Measurements from ENCODE around the gene CHST15.

The CHST15 gene

GRCh38 chr10:124109261-124109660 is 15.9 kb upstream of the CHST15 start:
- no peak overlapping the region for H3K27ac ChIP-seq
- peaks cover 0 to 23% (median 20%) of the 10 kb centered on the region in 4 donors for H3K4me1 ChIP-seq
- H3K9me3 ChIP-seq: no peaks in the 10 kb centered on the region
- H3K36me3 ChIP-seq: no peaks in the 10 kb centered on the region
- H3K4me3 ChIP-seq: no peak overlapping the region
- no peak for DNase-seq
- TF ChIP-seq CTCF (IDR thresholded peaks at IDR 0.05): no peak
- H3K27me3 ChIP-seq: no peaks in the 10 kb centered on the region
- intact Hi-C loops (cut with DNase I; ENCODE audit: low total_unique reads): no loop called here

GRCh38 chr10:124107072-124107471 is 13.7 kb upstream of the CHST15 start:
- no peaks in the 10 kb centered on the region for H3K36me3 ChIP-seq
- intact Hi-C loops (cut with DNase I; ENCODE audit: low total_unique reads): no loop called here
- TF ChIP-seq CTCF (IDR thresholded peaks at IDR 0.05): no peak
- peaks cover 0 to 23% (median 20%) of the 10 kb centered on the region in 4 donors for H3K4me1 ChIP-seq
- no peaks in the 10 kb centered on the region for H3K9me3 ChIP-seq
- no peak for DNase-seq
- H3K4me3 ChIP-seq: no peak overlapping the region
- H3K27me3 ChIP-seq: no peaks in the 10 kb centered on the region
- H3K27ac ChIP-seq: peak overlapping the region; percentile 66 to 68

DNA sequence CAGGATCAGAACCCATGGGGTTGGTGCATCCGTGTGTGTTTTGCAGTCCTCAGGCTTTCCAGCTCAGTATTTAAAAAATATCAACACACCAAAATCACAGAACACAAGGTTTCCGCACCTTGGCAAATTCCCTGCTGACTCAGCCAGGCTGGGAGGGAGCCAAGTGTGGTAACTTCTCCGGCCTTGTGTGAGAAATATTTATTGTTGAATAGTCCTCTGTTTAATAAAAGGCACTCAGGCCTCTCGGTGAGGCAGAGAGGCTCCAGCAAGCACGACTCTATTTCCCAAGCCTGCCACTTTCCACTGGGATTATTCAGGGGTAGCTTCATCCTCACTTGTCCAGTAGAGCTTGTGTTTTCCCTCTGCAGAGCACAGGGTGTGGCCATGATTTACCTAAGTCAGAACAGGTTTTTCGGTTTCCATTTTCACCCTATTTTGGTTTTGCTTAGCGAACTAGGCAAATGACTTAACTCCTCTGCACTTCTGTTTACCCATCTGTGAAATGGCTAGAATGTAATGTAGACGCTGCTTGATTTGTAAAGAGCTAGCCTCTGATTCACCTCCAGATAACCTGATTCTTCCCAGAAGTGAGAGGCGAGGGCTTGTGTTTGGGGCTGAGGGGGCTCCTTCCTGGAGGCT is 13.0 kb upstream of the CHST15 start:
- peak; percentile 78 to 91 for DNase-seq
- H3K36me3 ChIP-seq: no peaks in the 10 kb centered on the region
- peak overlapping the region; percentile 66 to 68 for H3K27ac ChIP-seq
- H3K4me1 ChIP-seq: peaks cover 0 to 23% (median 20%) of the 10 kb centered on the region in 4 donors
- intact Hi-C loops (cut with DNase I; ENCODE audit: low total_unique reads): no loop called here
- H3K4me3 ChIP-seq: no peak overlapping the region
- no peaks in the 10 kb centered on the region for H3K9me3 ChIP-seq
- no peaks in the 10 kb centered on the region for H3K27me3 ChIP-seq
- no peak for TF ChIP-seq CTCF (IDR thresholded peaks at IDR 0.05)

- TF ChIP-seq CTCF (IDR thresholded peaks at IDR 0.05): no peak
- no peaks in the 10 kb centered on the region for H3K27me3 ChIP-seq
- no peaks in the 10 kb centered on the region for H3K9me3 ChIP-seq
- intact Hi-C loops (cut with DNase I; ENCODE audit: low total_unique reads): no loop called here
- no peak for DNase-seq
- H3K27ac ChIP-seq: peak overlapping the region; percentile 66 to 68
- peaks cover 0 to 23% (median 20%) of the 10 kb centered on the region in 4 donors for H3K4me1 ChIP-seq
- no peak overlapping the region for H3K4me3 ChIP-seq
- no peaks in the 10 kb centered on the region for H3K36me3 ChIP-seq
Measured at GRCh38 chr10:124105594-124105993, 12.2 kb upstream of the CHST15 start.

- Histone ChIP-seq H3K27me3 (no peaks in the 10 kb centered on the region), H3K27ac (peak overlapping the region; percentile 66 to 68), H3K9me3 (no peaks in the 10 kb centered on the region), H3K4me1 (peaks cover 0 to 23% (median 20%) of the 10 kb centered on the region in 4 donors), H3K4me3 (no peak overlapping the region), H3K36me3 (no peaks in the 10 kb centered on the region)
- intact Hi-C loops (cut with DNase I; ENCODE audit: low total_unique reads): no loop called here
- DNase-seq: no peak
- TF ChIP-seq CTCF (IDR thresholded peaks at IDR 0.05): no peak
Measured at GRCh38 chr10:124105045-124105444, 11.6 kb upstream of the CHST15 start.
